ENCODE results near the gene NOP9.

GRCh38 chr14:24296341-24297157 lies 3.1 kb upstream of the NOP9 start:
- TF ChIP-seq POLR2AphosphoS5 (IDR thresholded peaks at IDR 0.05) (peak; percentile 18 to 45), CTCF (IDR thresholded peaks at IDR 0.05) (peak; percentile 51 to 68 (median 68)), POLR2A (IDR thresholded peaks at IDR 0.05; ENCODE audit: low read depth) (no peak)

Measured in esophagus muscularis mucosa (tissue), 3 donors.